GM10847 (cell line): ENCODE data around the gene GAS6.

Experiments used
- POLR2A ChIP-seq: IDR thresholded peaks from 2 replicates; pipeline ENCODE4 v1.6.1; 2011; ENCODE audit not compliant: insufficient read length; ENCODE audit errors: extremely low read depth

GAS6 gene

GRCh38 chr13:113850722-113851479, 13.0 kb downstream of the GAS6 start:
- TF ChIP-seq POLR2A = no peak

- TF ChIP-seq POLR2A = no peak
Measured at GRCh38 chr13:113849981-113850721, 13.7 kb downstream of the GAS6 start.

- no peak for TF ChIP-seq POLR2A
Measured at GRCh38 chr13:113849546-113849945, 14.3 kb downstream of the GAS6 start.

- no peak for TF ChIP-seq POLR2A
Measured at GRCh38 chr13:113848431-113849260, 15.2 kb downstream of the GAS6 start.

- no peak for TF ChIP-seq POLR2A
Measured at GRCh38 chr13:113848020-113848419, 15.9 kb downstream of the GAS6 start.

- no peak for TF ChIP-seq POLR2A
Measured at GRCh38 chr13:113846636-113847318, 17.1 kb downstream of the GAS6 start.

GRCh38 chr13:113845723-113846635, 17.9 kb downstream of the GAS6 start:
- TF ChIP-seq POLR2A = no peak

GRCh38 chr13:113845055-113845454, 18.8 kb downstream of the GAS6 start:
- no peak for TF ChIP-seq POLR2A

- TF ChIP-seq POLR2A = no peak
Measured at GRCh38 chr13:113843864-113844556, 19.9 kb downstream of the GAS6 start.

GRCh38 chr13:113843063-113843654, 20.7 kb downstream of the GAS6 start:
- no peak for TF ChIP-seq POLR2A

- TF ChIP-seq POLR2A = no peak
Measured at GRCh38 chr13:113842336-113843062, 21.4 kb downstream of the GAS6 start.

GRCh38 chr13:113841353-113841650, 22.6 kb downstream of the GAS6 start:
- no peak for TF ChIP-seq POLR2A
